BLaER1 (cell line): ENCODE results near the gene LRPAP1.

ENCODE experiments used
- H3K27ac ChIP-seq: shearing (Covaris generic); formaldehyde crosslinking; 2 replicates; pipeline ENCODE4 v1.8.1; 2022
- H3K27me3 ChIP-seq: shearing (Covaris generic); formaldehyde crosslinking; 2 replicates; pipeline ENCODE4 v1.8.1; 2022
- H3K36me3 ChIP-seq: shearing (Covaris generic); formaldehyde crosslinking; 2 replicates; pipeline ENCODE4 v1.8.1; 2022
- H3K4me1 ChIP-seq: shearing (Covaris generic); formaldehyde crosslinking; 2 replicates; pipeline ENCODE4 v1.8.1; 2022
- H3K4me2 ChIP-seq: shearing (Covaris generic); formaldehyde crosslinking; 2 replicates; pipeline ENCODE4 v1.8.1; 2022
- H3K4me3 ChIP-seq: shearing (Covaris generic); formaldehyde crosslinking; 2 replicates; pipeline ENCODE4 v1.8.1; 2022
- H3K9ac ChIP-seq: shearing (Covaris generic); formaldehyde crosslinking; 2 replicates; pipeline ENCODE4 v1.8.1; 2022
- H3K9me3 ChIP-seq: shearing (Covaris generic); formaldehyde crosslinking; 2 replicates; pipeline ENCODE4 v1.8.1; 2022
- H4K20me1 ChIP-seq: shearing (Covaris generic); formaldehyde crosslinking; 2 replicates; pipeline ENCODE4 v1.8.1; 2022
- Cebpa-rat ChIP-seq: shearing (Covaris generic); IDR thresholded peaks from 2 replicates; pipeline ENCODE4 v1.8.1; 2022

Gene LRPAP1

DNA sequence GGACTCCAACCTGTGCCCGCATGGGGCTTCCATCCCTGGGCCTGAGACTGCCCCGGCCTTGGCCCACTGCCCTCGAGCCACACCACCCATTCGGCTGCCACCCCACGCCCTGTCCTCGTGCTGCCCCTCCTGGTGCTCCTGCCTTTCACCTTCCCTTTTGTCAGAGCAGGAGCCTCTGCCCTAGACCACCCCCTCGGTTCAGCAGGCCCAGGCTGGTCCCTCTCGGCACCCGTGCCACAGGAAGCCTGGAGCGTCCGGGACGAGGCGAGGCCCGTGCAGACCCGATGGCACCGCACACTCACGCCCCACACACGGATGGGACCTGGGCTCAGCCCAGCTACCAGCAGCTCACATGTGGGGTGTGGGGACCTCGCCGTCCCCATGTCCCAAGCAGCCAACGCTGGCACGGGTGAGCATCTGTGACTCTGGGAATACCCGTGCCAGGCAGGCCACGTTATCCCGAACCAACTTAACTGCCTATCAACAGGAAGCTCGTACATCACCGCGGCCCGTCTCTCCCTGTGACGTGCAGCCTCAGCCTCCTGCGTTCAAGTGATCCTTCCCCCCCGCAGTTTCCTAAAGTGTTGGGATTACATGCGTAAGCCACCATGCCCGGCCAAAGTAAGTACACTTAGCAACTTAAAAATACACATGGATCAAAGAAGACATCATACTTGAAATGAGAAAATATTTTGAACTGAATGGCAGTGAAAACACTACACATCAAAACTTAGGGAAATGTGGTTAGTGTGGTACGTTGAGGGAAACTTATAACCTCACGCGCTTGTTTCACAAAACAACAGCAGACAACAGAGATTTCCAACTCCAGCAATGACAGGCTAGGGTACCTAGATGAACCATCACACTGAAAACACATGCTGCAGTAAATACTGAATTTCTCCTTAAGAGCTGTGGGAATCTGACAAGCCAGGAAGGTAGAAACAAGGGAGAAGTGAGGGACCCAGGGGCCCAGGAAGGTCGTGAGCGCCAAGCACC lies 29.0 kb downstream of the LRPAP1 start:
- Histone ChIP-seq H3K9me3 (no peaks in the 10 kb centered on the region), H3K9ac (no peak overlapping the region), H4K20me1 (peaks cover 91% of the 10 kb centered on the region)

DNA sequence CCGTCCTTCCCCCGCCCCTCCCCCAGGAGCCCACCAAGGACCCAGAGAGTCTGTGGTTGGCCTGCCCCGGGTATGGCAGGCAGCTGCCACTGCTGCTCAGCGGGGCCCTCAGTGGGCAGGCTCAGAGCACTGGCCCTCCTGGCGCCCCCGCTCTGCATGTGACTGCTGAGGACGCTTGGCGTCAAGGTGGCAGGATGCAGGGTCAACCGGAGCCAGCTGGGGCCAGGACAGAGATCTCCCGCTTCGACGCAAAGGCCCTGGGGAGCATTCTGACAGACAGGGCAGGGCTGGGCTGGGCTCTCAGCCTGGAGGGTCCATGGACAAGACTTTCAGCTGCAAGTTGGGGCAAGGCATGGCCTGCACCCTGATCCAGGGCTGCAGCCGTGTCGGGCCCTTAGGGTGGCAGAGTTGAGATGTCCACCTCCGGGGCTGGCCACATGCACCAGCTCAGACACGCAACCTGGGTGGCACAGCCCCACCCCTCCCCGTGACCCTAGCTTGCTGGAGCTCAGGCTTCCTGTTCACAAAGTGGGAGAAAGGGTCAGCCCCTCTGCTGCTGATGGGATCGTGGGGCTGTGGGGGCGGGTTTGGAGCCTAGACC lies 30.3 kb downstream of the LRPAP1 start:
- H3K4me3 ChIP-seq = no peak overlapping the region
- no peak for TF ChIP-seq Cebpa-rat
- H3K36me3 ChIP-seq = peaks cover 70% of the 10 kb centered on the region

More for the DNA sequence above, 29.0 kb downstream of the LRPAP1 start:
- Histone ChIP-seq H3K4me1 (peaks cover 11% of the 10 kb centered on the region), H3K4me3 (no peak overlapping the region), H3K36me3 (peaks cover 83% of the 10 kb centered on the region), H3K27me3 (no peaks in the 10 kb centered on the region), H3K4me2 (no peak overlapping the region), H3K27ac (no peak overlapping the region)
- TF ChIP-seq Cebpa-rat = no peak

DNA sequence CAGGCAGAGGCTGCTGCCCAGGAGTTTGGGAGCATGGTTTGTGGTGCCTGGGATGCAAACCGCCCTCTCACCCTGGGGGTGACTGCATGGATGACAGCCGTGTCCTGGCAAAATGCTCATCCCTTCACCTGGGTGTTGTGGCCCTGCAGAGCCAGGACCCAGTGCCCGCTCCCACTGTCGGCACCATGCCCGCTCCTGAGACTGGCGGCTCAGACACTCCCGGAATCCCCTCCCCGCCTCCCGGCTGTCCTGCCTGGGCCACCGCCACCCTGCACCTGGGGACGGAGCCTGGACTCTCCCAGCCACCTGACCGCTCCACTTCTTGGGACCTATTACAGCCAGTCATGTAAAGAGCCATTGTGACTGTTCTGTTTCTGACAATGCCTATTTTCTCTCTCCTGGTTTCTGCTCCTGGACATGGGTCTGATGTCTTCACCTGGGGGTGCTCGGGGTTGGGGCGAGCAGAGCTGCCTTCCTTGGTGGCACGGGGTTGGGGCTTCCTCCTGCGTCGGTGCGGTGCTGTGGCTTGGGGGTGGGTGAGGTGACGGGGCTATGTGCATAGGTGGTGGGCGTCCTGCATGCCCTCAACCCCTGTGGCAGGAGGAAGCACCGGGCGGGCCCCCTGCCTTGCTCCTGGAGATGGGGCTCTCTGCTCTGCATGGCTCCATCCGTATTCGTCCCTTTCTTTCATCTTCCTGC lies 30.9 kb downstream of the LRPAP1 start:
- no peak overlapping the region for H3K27ac ChIP-seq
- H3K36me3 ChIP-seq = peaks cover 64% of the 10 kb centered on the region
- no peak for TF ChIP-seq Cebpa-rat

More for the DNA sequence above, 30.3 kb downstream of the LRPAP1 start:
- H3K9me3 ChIP-seq = no peaks in the 10 kb centered on the region
- H3K4me2 ChIP-seq = no peak overlapping the region
- H3K4me1 ChIP-seq = peaks cover 19% of the 10 kb centered on the region
- H4K20me1 ChIP-seq = peaks cover 92% of the 10 kb centered on the region
- H3K27me3 ChIP-seq = no peaks in the 10 kb centered on the region
- no peak overlapping the region for H3K9ac ChIP-seq
- no peak overlapping the region for H3K27ac ChIP-seq

DNA sequence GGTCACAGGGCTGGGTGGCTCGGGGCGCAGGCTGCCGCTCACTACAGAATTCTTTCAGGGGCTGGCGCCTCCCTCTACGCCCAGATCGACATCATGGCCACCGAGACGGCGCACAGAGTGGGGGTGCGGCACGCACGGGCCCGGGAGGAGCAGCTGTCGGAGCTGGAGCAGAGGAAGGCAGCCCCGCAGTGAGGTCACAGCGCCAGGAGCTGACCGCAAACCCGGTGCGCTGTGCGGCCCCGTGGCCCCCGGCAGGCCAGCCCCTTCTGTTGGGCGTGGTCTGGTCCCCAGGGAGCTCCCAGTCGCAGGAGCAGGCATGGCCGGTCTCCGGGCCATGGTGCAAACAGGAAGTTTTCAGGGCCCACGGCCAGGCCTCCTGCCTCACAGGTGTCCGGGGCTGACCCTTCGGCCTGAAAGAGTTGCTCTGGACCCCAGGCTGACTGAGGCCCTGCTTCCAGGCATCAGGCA lies 31.6 kb downstream of the LRPAP1 start:
- TF ChIP-seq Cebpa-rat = no peak
- no peak overlapping the region for H3K4me3 ChIP-seq
- H3K4me1 ChIP-seq = peaks cover 31% of the 10 kb centered on the region
- H3K9me3 ChIP-seq = no peaks in the 10 kb centered on the region
- peaks cover 4% of the 10 kb centered on the region; the same call in 1 of the 2 replicates for H3K27me3 ChIP-seq
- no peak overlapping the region for H3K27ac ChIP-seq
- H3K4me2 ChIP-seq = no peak overlapping the region
- H3K36me3 ChIP-seq = peaks cover 57% of the 10 kb centered on the region
- H4K20me1 ChIP-seq = peaks cover 91% of the 10 kb centered on the region
- no peak overlapping the region for H3K9ac ChIP-seq

More for the DNA sequence above, 30.9 kb downstream of the LRPAP1 start:
- H3K4me2 ChIP-seq = no peak overlapping the region
- no peak overlapping the region for H3K4me3 ChIP-seq
- no peak overlapping the region for H3K9ac ChIP-seq
- H3K9me3 ChIP-seq = no peaks in the 10 kb centered on the region
- peaks cover 92% of the 10 kb centered on the region for H4K20me1 ChIP-seq
- peaks cover 26% of the 10 kb centered on the region for H3K4me1 ChIP-seq
- peaks cover 3% of the 10 kb centered on the region; the same call in 1 of the 2 replicates for H3K27me3 ChIP-seq

DNA sequence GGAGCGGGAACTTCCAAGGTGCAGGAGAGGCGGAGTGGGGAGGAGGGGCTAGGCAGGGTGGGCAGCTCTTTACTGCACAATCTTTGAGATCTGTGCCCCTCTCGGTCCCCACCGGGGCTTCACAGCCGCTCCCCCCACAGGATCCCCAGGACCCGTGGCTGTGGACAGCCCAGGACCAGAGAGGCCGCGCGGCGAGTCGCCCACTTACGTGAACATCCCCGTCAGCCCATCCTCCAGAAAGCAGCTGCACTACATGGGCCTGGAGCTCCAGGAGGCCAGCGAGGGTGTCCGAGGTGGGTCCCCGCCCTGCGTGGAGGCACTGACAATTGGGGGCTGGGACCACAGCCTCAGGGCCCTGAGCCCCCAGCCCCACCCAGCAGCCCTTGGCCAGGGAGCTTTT lies 32.1 kb downstream of the LRPAP1 start:
- Histone ChIP-seq H3K9me3 (no peaks in the 10 kb centered on the region), H4K20me1 (peaks cover 91% of the 10 kb centered on the region), H3K4me2 (no peak overlapping the region), H3K27ac (no peak overlapping the region), H3K9ac (no peak overlapping the region), H3K4me3 (no peak overlapping the region), H3K4me1 (peaks cover 31% of the 10 kb centered on the region), H3K36me3 (peaks cover 52% of the 10 kb centered on the region), H3K27me3 (peaks cover 4% of the 10 kb centered on the region; the same call in 1 of the 2 replicates)
- no peak for TF ChIP-seq Cebpa-rat

DNA sequence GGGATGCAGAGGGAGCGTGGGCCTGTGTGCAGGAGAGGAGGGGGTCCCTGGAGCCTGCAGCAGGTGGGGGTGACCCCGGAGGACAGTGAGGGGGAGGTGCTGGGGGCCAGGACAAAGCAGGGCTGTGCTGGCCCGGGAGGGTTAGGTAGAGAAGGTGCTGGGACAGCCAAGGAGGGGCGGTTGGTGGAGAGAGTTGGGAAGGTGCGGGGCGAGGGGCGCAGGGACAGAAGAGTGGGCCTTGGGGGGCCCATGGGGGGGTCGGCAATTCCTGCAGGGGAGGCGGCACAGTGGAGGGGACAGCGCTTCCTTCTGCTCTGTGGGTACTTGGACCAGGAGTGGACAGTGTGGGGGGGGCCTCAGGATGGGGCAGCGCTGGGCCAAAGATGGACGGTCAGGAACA lies 32.5 kb downstream of the LRPAP1 start:
- H3K27me3 ChIP-seq = peaks cover 4% of the 10 kb centered on the region; the same call in 1 of the 2 replicates
- peaks cover 48% of the 10 kb centered on the region for H3K36me3 ChIP-seq
- no peak overlapping the region for H3K4me2 ChIP-seq
- H4K20me1 ChIP-seq = peaks cover 91% of the 10 kb centered on the region
- H3K4me1 ChIP-seq = peaks cover 35% of the 10 kb centered on the region
- H3K27ac ChIP-seq = no peak overlapping the region
- no peak overlapping the region for H3K4me3 ChIP-seq
- no peaks in the 10 kb centered on the region for H3K9me3 ChIP-seq
- TF ChIP-seq Cebpa-rat = no peak
- H3K9ac ChIP-seq = no peak overlapping the region

DNA sequence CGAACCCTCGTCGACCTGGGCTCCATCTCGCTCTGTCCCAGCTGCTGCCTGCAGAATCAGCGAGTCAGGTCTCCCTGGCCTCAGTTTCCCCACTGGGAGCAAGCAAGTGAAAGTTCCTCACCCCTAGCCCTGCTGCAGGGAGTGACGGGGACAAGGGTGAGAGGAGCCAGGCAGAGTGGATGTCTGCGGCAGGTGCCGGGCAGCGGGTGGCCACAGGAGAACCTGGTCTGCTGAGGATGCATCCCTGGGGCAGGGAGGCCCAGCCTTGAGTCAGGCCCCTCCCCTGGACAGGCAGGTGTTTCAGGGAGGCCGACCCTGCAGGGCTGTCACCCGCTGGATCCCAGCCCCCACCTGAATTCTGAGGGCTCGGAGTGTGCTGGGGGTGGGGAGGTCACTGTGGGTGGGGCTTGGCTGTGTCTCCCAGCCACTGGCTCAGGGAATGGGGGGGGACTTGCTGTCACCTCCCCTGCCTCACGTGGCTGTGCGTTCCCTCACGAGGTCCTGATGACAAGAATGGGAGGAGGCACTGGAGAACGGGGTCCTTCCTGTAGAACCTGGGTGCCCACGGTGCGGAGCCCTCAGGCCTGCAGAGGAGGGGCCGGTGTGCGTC lies 33.2 kb downstream of the LRPAP1 start:
- Histone ChIP-seq H4K20me1 (peaks cover 85% of the 10 kb centered on the region), H3K4me1 (peaks cover 42% of the 10 kb centered on the region), H3K4me2 (no peak overlapping the region)

DNA sequence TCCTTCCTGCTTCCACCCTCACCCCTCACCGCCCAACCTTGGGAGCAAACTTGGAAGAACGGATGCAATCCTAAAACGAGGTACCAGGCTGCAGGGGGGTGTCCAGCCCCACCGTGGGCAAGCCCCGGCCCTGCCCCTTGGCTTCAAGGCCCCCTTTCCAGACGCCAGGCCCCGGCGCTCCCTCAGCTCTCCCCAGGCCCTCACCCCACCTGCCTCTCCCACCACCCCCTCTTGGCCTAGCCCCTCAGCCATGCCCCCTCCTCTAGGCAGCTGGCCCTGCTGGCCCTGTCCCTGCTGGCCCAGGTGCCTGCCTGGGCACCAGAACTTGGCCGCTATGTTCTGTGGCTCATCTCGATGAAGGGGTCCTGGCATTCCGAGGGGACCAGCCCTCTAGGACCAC lies 33.8 kb downstream of the LRPAP1 start:
- Histone ChIP-seq H3K9ac (no peak overlapping the region), H3K4me1 (peaks cover 48% of the 10 kb centered on the region), H3K27me3 (peaks cover 11% of the 10 kb centered on the region; the same call in 1 of the 2 replicates), H4K20me1 (peaks cover 79% of the 10 kb centered on the region), H3K4me2 (no peak overlapping the region), H3K4me3 (no peak overlapping the region), H3K9me3 (no peaks in the 10 kb centered on the region), H3K36me3 (peaks cover 35% of the 10 kb centered on the region), H3K27ac (no peak overlapping the region)
- TF ChIP-seq Cebpa-rat = no peak

More for the DNA sequence above, 33.2 kb downstream of the LRPAP1 start:
- no peak overlapping the region for H3K9ac ChIP-seq
- no peak overlapping the region for H3K4me3 ChIP-seq
- no peak overlapping the region for H3K27ac ChIP-seq
- no peaks in the 10 kb centered on the region for H3K9me3 ChIP-seq
- TF ChIP-seq Cebpa-rat = no peak
- peaks cover 11% of the 10 kb centered on the region; the same call in 1 of the 2 replicates for H3K27me3 ChIP-seq
- H3K36me3 ChIP-seq = peaks cover 41% of the 10 kb centered on the region
